SK-N-MC (cell line): ENCODE data around the gene PNKD.

Source experiments
- EZH2 ChIP-seq: fragments of 200-600 bp; sonication (generic); IDR thresholded peaks from one replicate; pipeline ENCODE4 v1.6.1; 2017; ENCODE audit warnings: antibody characterized with exemption
- POLR2AphosphoS5 ChIP-seq: IDR thresholded peaks from 2 replicates; pipeline ENCODE4 v1.6.1; 2012; ENCODE audit warnings: mild to moderate bottlenecking, low read depth, low read length, borderline replicate concordance

- no peak for TF ChIP-seq EZH2
- no peak for TF ChIP-seq POLR2AphosphoS5
Measured at GRCh38 chr2:218367415-218368149, 97.3 kb downstream of the PNKD start.
